ENCODE results near the gene UBA5.
A peak's percentile ranks its signal among the peaks of the same experiment; 100 is the strongest.

The UBA5 gene

GRCh38 chr3:132721479-132722164, 61.5 kb downstream of the UBA5 start:
- DNase-seq: peak; percentile 41

GRCh38 chr3:132722165-132723023, 62.3 kb downstream of the UBA5 start, which contains the start of gene NPHP3:
NPHP3 (minus strand) TSS chr3:132722409; CDS start chr3:132722355, 54 bp downstream.
- DNase-seq: peak; percentile 97

- DNase-seq: no peak
Observed at GRCh38 chr3:132723024-132723950, 63.2 kb downstream of the UBA5 start.

GRCh38 chr3:132726341-132726823, 66.3 kb downstream of the UBA5 start:
- peak; percentile 63 for DNase-seq

Measured in midbrain (tissue), 1 donor.